Heart right ventricle (tissue), 16 donors: ENCODE data around the gene AURKAIP1. TPM values are rescaled to one million over a fixed set of nuclear protein-coding genes. Genes with fewer than 3 reads are reported as not detected.
"Not testable (repeated sequence)": the region's sequence is repeated elsewhere in the genome, so short reads cannot be mapped to it uniquely, and the experiment has no call there.

Experiments used
- ATAC-seq, 8 donors: fragments of 200-7000 bp; cut with Tn5 transposase; one replicate each; pipeline ENCODE4 v1.9.1; 2020; ENCODE audit warnings: mild to moderate bottlenecking in 8 of 8, moderate library complexity in 8 of 8, moderate number of reproducible peaks in 1 of 8
- DNase-seq, 2 donors: peaks; one replicate each; pipeline ENCODE4 v3.0.0-alpha.2; 2020
- H3K27ac ChIP-seq, 10 donors: fragments of 200-600 bp; sonication (generic) in 2 of 10; one replicate each; pipeline versions ENCODE4 v1.5.0 to v1.8.0; 2020 to 2022; ENCODE audit warnings: mild to moderate bottlenecking in 3 of 10
- H3K27me3 ChIP-seq, 7 donors: fragments of 200-600 bp; one replicate each; pipeline ENCODE4 v1.8.0; 2021 to 2022; ENCODE audit warnings: mild to moderate bottlenecking in 2 of 7
- H3K36me3 ChIP-seq, 9 donors: fragments of 200-600 bp; sonication (generic) in 1 of 9; one replicate each; pipeline versions ENCODE4 v1.5.0 to v1.8.0; 2020 to 2022; ENCODE audit warnings: mild to moderate bottlenecking in 2 of 9
- H3K4me1 ChIP-seq, 9 donors: fragments of 200-600 bp; sonication (generic) in 1 of 9; one replicate each; pipeline versions ENCODE4 v1.5.0 to v1.8.0; 2020 to 2022; ENCODE audit warnings: mild to moderate bottlenecking in 4 of 9
- H3K4me3 ChIP-seq, 10 donors: fragments of 200-600 bp; sonication (generic) in 2 of 10; one replicate each; pipeline versions ENCODE4 v1.5.0 to v1.8.0; 2020 to 2022; ENCODE audit warnings: mild to moderate bottlenecking in 7 of 10, moderate library complexity in 2 of 10
- H3K9me3 ChIP-seq, 11 donors: fragments of 200-600 bp in 10 of 11; sonication (generic) in 2 of 11; one replicate each; pipeline versions ENCODE4 v1.5.0 to v1.8.0; 2013 to 2022; ENCODE audit warnings: mild to moderate bottlenecking in 2 of 11, control low read depth in 1 of 11, moderate library complexity in 1 of 11
- CTCF ChIP-seq, 9 donors: fragments of 200-600 bp; sonication (generic) in 2 of 9; IDR thresholded peaks; one replicate each; pipeline versions ENCODE4 v1.5.0 to v1.8.0; 2021 to 2022; ENCODE audit warnings: antibody characterized with exemption in 9 of 9, mild to moderate bottlenecking in 5 of 9, moderate library complexity in 1 of 9
- WGBS, 2 donors: extraction: QIAGEN DNeasy Blood & Tissue Kit; methylation state at CpG; one replicate each; pipeline ENCODE4 v1.1.7; 2013; ENCODE audit warnings: inconsistent platforms in 1 of 2; 5-methylcytosine and 5-hydroxymethylcytosine counted together
- intact Hi-C, 10 donors: fragments of 100-400 bp; cut with DNase I; formaldehyde crosslinking; loops; one replicate each; pipeline versions ENCODE4 v1.11.1 to v1.14.2; 2022
- polyA plus RNA-seq, 2 donors: library from polyadenylated mRNA; stranded (reverse); fragments of 200-250 nt; gene quantifications; one replicate each; pipeline ENCODE4 v1.2.3, GENCODE V29; 2013
- total RNA-seq, 10 donors: library from RNA; stranded (reverse); fragmentation: NEBNext Ultra II Directional in 3 of 10; extraction: Animal tissue kit (Norgen Biotek cat#: 25700) in 3 of 10; gene quantifications; one replicate each; pipeline versions ENCODE4 v1.2.1 to v1.2.4, GENCODE V29; 2021 to 2023
- donor health status: Arrhythmogenic right ventricular cardiomyopathy.
- donor health status: ischemic (EF 13 %, LVEDD 7.1; RV severe dilation, severe dysfunction).
- donor health status: healthy with polysubstance abuse.
- donor health status: DM: no; HTN: yes; CAD: no.
- donor health status: DM: no; HTN: no; CAD: no.
- donor health status: ischemic (EF 25% LVEDD 6.9; RV normal size, moderate dysfunction).
- donor health status: ischemic (EF 25% LVEDD 5.7; RV mildly dilated, moderate dysfunction).
- donor health status: healthy.
- donor health status: DM: yes; HTN: yes; CAD: no.
- donor health status: Ischemic cardiomyopathy.
- donor health status: ischemic (EF 35%, LVEDD 5.7; RV mildly dilated, moderate dysfunction).
- donor health status: nonischemic (EF 11% LVEDD 7.7; RV severe dilation, severe dysfunction).
- donor health status: DM: yes; HTN: yes; CAD: no.
- donor health status: PGD.
- donor health status: ischemic (EF 29% LVEDD 5.4; RV normal size, mild dysfunction).
- donor health status: nonischemic (EF 23%, LVEDD 6.1; RV moderate dilation, normal function).

AURKAIP1 gene
- total and polyA plus RNA-seq, 12 donors, result 176 to 528 (median 196) TPM

DNA sequence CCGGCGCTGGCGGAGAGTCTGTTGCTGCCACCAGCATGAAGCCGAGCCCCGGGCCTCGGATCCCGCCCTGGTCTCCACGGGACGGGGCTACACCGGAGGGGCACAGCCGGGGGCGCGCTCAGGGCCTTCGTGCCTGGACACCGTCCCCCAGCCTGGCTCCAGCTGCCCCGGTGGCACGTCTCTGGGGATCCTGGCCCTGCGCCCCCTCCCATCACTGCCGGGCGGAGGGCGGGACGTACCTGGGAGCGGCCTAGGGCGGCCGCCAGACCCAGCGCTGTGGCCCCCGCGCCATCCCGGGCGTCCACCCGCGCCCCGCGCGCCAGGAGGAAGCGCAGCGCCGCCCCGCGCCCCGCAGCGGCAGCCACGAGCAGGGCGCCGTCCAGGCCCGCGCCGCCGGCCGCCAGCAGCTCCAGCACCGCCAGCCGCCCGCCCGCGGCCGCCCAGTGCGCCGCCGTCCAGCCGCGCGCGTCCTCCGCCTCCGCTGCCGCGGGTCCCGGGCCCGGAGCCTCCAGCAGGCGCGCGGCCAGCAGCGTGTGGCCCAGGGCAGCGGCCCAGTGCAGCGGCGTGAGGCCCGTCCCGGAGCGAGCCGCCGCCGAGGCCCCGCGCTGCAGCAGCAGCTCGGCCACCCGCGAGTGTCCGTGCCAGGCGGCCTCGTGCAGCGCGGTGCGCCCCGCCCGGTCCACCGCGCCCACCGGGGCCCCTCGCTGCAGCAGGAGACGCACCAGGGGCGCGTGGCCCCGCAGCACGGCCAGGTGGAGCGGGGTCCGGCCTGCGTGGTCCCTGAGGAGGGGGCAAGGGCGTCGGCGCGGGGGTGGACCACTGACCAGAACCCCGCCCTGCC lies 45.0 kb upstream of the AURKAIP1 start:
- peak overlapping the region in 9 of 10 donors; percentile 35 to 58 (median 47) for H3K4me3 ChIP-seq
- H3K36me3 ChIP-seq, result no peaks in the 10 kb centered on the region
- peak overlapping the region in 9 of 10 donors; percentile 51 to 85 (median 78) for H3K27ac ChIP-seq
- peaks cover 0 to 23% (median 8%) of the 10 kb centered on the region in 9 donors for H3K4me1 ChIP-seq
- TF ChIP-seq CTCF (IDR thresholded peaks at IDR 0.05), result peak in 2 of 9 donors; percentile 11 to 23
- intact Hi-C loops, result loop anchor here in 1 of 10 donors (1.0 kb wide), 1 partner anchor 49 kb away; no protein-coding TSS in a partner anchor
- peaks cover 0 to 18% (median 0%) of the 10 kb centered on the region in 7 donors for H3K27me3 ChIP-seq
- DNase-seq, result no peak
- peak; percentile 52 to 82 (median 67) for ATAC-seq
- WGBS, 2 donors, result 12 to 16% methylated on average over 53 to 112 of the region's 112 CpGs
- H3K9me3 ChIP-seq, result no peaks in the 10 kb centered on the region

DNA sequence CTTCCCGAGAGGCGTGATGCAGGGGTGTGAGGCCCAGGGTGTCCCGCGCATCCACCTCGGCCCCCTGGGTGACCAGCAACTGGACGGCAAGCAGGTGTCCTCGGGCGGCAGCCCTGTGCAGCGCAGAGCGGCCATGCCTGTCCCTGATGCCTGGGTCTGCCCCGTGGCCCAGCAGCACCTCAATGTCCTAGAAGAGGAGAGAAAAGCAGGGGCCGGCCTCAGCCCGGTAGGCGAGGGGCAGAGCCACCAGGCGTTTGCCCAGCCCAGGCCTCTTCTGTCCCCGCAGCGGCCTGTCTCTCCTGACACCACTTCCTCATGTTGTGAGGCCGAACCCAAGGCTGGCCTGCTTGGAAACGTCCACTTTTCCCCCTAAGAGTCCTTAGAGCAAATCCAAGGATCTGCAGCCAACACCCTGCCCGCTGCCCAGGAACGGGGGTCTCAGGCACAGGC lies 44.4 kb upstream of the AURKAIP1 start:
- WGBS, 2 donors, result 89 to 95% methylated on average over 21 of the region's 21 CpGs

GRCh38 chr1:1418464-1419362 lies 43.7 kb upstream of the AURKAIP1 start:
- 94 to 95% methylated on average over 26 of the region's 26 CpGs for WGBS, 2 donors
- TF ChIP-seq CTCF (IDR thresholded peaks at IDR 0.05), result no peak
- intact Hi-C loops, result no loop called here
- Histone ChIP-seq H3K27ac (no peak overlapping the region), H3K4me1 (peaks cover 0 to 23% (median 8%) of the 10 kb centered on the region in 9 donors), H3K9me3 (no peaks in the 10 kb centered on the region), H3K27me3 (peaks cover 0 to 18% (median 0%) of the 10 kb centered on the region in 7 donors), H3K36me3 (no peaks in the 10 kb centered on the region), H3K4me3 (no peak overlapping the region)
- no peak for DNase-seq
- peak in 2 of 8 donors; percentile 33 to 36 for ATAC-seq

More for the DNA sequence above, 44.4 kb upstream of the AURKAIP1 start:
- no peaks in the 10 kb centered on the region for H3K36me3 ChIP-seq
- no peak for TF ChIP-seq CTCF (IDR thresholded peaks at IDR 0.05)
- ATAC-seq (peak in 4 of 8 donors; percentile 13 to 55 (median 19)), DNase-seq (no peak)
- H3K4me1 ChIP-seq, result peaks cover 0 to 23% (median 8%) of the 10 kb centered on the region in 9 donors
- peak overlapping the region in 9 of 10 donors; percentile 35 to 58 (median 47) for H3K4me3 ChIP-seq
- H3K27me3 ChIP-seq, result peaks cover 0 to 18% (median 0%) of the 10 kb centered on the region in 7 donors
- peak overlapping the region in 9 of 10 donors; percentile 51 to 85 (median 78) for H3K27ac ChIP-seq
- no peaks in the 10 kb centered on the region for H3K9me3 ChIP-seq
- intact Hi-C loops, result no loop called here

GRCh38 chr1:1417825-1418463 lies 42.9 kb upstream of the AURKAIP1 start:
- H3K36me3 ChIP-seq, H3K9me3 ChIP-seq, intact Hi-C loops, ATAC-seq, H3K27ac ChIP-seq, DNase-seq, H3K4me3 ChIP-seq: not testable (repeated sequence)
- Histone ChIP-seq H3K27me3 (peaks cover 0 to 18% (median 0%) of the 10 kb centered on the region in 7 donors), H3K4me1 (peaks cover 0 to 21% (median 7%) of the 10 kb centered on the region in 9 donors)
- WGBS, 2 donors, result 90 to 92% methylated on average over 25 of the region's 25 CpGs

DNA sequence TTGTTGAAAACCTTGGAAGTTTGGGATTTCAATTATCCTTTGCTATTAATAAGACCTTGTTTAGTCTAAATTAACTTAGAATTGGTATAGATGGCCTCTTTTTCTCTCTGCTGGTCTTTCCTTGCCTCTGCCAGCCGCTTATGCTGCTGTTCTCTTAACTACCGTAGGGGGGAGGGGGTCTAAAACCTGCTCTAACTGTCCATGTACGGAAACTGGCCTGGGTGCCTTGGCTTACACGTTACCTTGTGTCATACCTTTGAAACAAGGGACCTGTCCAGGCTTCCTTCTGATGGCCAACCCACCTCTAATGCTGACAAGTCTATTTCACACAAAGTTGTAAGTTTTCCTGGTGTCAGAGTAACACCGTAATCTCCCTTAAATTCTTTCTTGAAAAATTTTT lies 42.4 kb upstream of the AURKAIP1 start:
- H3K36me3 ChIP-seq, H3K4me3 ChIP-seq, H3K9me3 ChIP-seq, intact Hi-C loops, ATAC-seq, DNase-seq, H3K27ac ChIP-seq: not testable (repeated sequence)
- WGBS, 2 donors, result 77 to 85% methylated on average over 5 of the region's 5 CpGs
- peaks cover 0 to 15% (median 0%) of the 10 kb centered on the region in 7 donors for H3K27me3 ChIP-seq
- peaks cover 0 to 15% (median 7%) of the 10 kb centered on the region in 9 donors for H3K4me1 ChIP-seq
